Duodenal mucosa (tissue), 2 donors: ENCODE results near the gene TNFSF12.

ENCODE experiments used
- H3K27ac ChIP-seq: one replicate; pipeline ENCODE4 v1.7.0; 2013; ENCODE audit warnings: low read depth, low read length
- H3K27me3 ChIP-seq, 2 donors: one replicate each; pipeline ENCODE4 v1.7.0; 2013; ENCODE audit warnings: low read length in 2 of 2, control low read depth in 1 of 2; ENCODE audit not compliant: insufficient read depth in 2 of 2, control insufficient read depth in 1 of 2
- H3K36me3 ChIP-seq, 2 donors: one replicate each; pipeline ENCODE4 v1.7.0; 2013; ENCODE audit warnings: low read length in 2 of 2, control low read depth in 1 of 2; ENCODE audit not compliant: insufficient read depth in 2 of 2, control insufficient read depth in 1 of 2
- H3K4me1 ChIP-seq, 2 donors: one replicate each; pipeline ENCODE4 v1.7.0; 2013; ENCODE audit warnings: low read length in 2 of 2, control low read depth in 1 of 2; ENCODE audit not compliant: insufficient read depth in 2 of 2, control insufficient read depth in 1 of 2
- H3K4me3 ChIP-seq, 2 donors: one replicate each; pipeline ENCODE4 v1.7.0; 2013; ENCODE audit warnings: low read length in 2 of 2, low read depth in 1 of 2
- H3K9ac ChIP-seq, 2 donors: one replicate each; pipeline ENCODE4 v1.7.0; 2013; ENCODE audit warnings: low read length in 2 of 2, low read depth in 1 of 2
- H3K9me3 ChIP-seq, 2 donors: one replicate each; pipeline ENCODE4 v1.7.0; 2013; ENCODE audit warnings: low read length in 2 of 2, control low read depth in 1 of 2; ENCODE audit not compliant: control insufficient read depth in 1 of 2

TNFSF12 gene

GRCh38 chr17:7541074-7541621 lies 7.7 kb upstream of the TNFSF12 start:
- Histone ChIP-seq H3K27ac (no peak overlapping the region), H3K27me3 (no peaks in the 10 kb centered on the region), H3K9ac (no peak overlapping the region), H3K4me1 (no peaks in the 10 kb centered on the region), H3K9me3 (peaks cover 5 to 14% of the 10 kb centered on the region in 2 donors), H3K36me3 (no peaks in the 10 kb centered on the region), H3K4me3 (no peak overlapping the region)

DNA sequence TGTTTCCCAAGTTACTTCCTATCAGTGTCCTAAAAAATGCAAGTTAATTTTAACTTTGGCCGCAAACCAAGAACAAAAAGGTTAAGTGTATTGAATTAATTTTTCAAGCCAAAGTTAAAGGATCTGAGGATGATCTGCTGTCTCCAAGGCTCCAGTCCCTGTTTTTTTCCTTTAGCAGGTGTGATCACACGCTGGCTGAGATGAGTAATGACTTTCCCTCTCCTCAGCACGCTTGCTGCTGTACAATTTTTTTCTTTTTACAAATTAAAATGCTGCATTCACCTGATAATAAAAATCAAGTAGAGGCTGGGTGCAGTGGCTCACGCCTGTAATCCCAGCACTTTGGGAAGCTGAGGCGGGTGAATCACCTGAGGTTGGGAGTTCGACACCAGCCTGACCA lies 3.9 kb upstream of the TNFSF12 start:
- Histone ChIP-seq H3K27ac (no peak overlapping the region), H3K9ac (no peak overlapping the region), H3K4me1 (peaks cover 8 to 15% of the 10 kb centered on the region in 2 donors), H3K4me3 (no peak overlapping the region), H3K27me3 (no peaks in the 10 kb centered on the region), H3K36me3 (no peaks in the 10 kb centered on the region), H3K9me3 (no peaks in the 10 kb centered on the region)

DNA sequence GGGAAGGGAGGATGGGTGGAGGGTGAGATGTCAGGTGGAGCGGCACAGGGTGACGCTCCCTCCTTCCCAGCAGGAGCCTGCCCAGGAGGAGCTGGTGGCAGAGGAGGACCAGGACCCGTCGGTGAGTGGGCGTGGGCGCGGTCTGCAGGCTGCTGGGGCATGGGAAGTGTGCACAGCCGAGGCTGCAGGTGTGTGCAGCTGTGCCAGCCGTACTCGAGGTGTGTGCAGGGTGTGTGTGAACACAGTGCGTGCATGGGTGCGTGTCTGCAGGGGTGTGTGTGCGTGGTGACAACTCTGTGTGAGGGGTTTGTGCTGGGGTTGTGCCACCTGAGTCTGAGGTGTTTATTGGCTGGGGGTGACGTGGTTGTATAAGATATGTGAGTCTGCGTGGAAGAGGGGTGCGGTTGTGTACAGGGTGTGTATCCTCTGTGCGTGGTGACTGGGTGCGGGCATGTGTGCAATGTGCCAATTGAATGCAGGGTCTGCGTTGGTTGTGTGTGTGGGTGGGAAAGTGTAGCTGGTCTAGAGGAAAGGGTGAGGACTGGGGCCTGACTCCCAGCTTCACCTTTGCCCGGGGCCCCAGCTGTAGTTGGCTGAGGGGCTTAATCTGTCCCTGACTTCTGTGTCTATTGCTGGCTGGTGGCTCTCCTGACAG lies 670 bp downstream of the TNFSF12 start:
- Histone ChIP-seq H3K27ac (peak overlapping the region; percentile 75), H3K4me3 (peak overlapping the region; percentile 72 to 77), H3K9ac (peak overlapping the region; percentile 68 to 70), H3K27me3 (no peaks in the 10 kb centered on the region), H3K36me3 (no peaks in the 10 kb centered on the region), H3K9me3 (no peaks in the 10 kb centered on the region), H3K4me1 (peaks cover 34 to 35% of the 10 kb centered on the region in 2 donors)

DNA sequence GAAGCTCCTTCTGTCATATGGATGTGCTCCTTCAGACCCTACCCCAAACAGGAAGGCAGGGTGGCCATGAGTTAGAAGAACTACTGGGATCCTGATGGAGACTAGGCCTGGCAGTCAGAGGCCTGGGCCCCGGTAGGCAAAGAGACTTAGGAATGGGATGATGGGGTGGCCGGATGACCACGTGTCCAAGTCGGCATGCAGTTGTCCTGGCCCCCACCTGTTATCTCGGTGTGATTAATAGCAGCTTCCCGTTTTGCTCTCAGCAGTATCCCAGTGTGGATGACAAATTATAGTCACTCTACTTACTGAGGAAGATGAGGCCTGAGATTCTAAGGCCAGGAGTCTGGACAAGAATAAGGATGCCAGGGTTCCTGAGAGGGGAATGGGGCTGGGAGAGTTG lies 1.5 kb downstream of the TNFSF12 start:
- no peak overlapping the region for H3K9ac ChIP-seq
- no peaks in the 10 kb centered on the region for H3K9me3 ChIP-seq
- H3K4me3 ChIP-seq = no peak overlapping the region
- H3K4me1 ChIP-seq = peaks cover 34 to 35% of the 10 kb centered on the region in 2 donors
- H3K36me3 ChIP-seq = no peaks in the 10 kb centered on the region
- no peak overlapping the region for H3K27ac ChIP-seq
- H3K27me3 ChIP-seq = no peaks in the 10 kb centered on the region

DNA sequence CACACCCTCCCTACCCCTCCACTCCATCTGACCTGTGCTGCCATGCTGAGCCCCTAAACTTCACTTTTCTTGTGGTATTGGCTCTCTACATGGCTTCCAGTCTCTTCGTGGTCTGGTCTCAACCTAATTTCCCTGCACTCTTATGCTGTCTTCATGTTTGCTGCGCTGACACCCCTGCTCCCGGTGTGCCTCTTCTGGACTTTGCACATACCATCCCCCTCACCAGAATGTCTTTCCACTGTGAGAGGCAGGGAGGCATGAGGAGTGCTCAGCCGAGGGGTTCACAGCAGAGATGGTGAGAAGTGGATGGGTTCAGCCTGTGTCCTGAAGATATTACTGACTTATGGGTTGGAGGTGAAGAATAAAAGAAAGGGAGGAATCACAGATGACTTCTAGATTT lies 2.5 kb downstream of the TNFSF12 start:
- H3K27ac ChIP-seq = no peak overlapping the region
- no peaks in the 10 kb centered on the region for H3K9me3 ChIP-seq
- H3K27me3 ChIP-seq = no peaks in the 10 kb centered on the region
- H3K4me1 ChIP-seq = peaks cover 34 to 37% of the 10 kb centered on the region in 2 donors
- H3K36me3 ChIP-seq = no peaks in the 10 kb centered on the region
- H3K9ac ChIP-seq = no peak overlapping the region
- no peak overlapping the region for H3K4me3 ChIP-seq

DNA sequence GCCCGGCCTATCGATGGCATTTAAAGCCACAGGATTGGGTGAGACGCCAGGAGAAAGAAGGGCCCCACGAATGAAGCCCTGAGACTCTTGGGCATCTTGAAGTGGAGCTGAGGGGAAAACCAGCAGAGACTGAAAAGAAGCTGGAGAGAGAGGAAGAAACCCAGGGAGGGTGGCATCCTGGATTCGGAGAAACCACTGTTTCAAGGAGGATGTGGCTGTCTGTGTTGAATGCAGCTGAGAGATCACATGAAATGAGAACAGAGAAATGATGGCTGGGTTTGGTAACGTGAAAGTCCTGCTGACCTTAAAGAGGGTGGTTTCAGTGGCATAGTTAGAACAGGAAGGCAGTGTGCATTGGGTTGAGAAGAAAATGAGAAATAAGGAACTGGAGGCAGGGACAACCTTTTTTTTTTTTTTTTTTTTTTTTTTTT lies 3.8 kb downstream of the TNFSF12 start:
- H3K27ac ChIP-seq = no peak overlapping the region
- H3K4me1 ChIP-seq = peaks cover 39 to 48% of the 10 kb centered on the region in 2 donors
- H3K4me3 ChIP-seq = no peak overlapping the region
- H3K9ac ChIP-seq = peak overlapping the region in 1 of 2 donors; percentile 10
- H3K9me3 ChIP-seq = no peaks in the 10 kb centered on the region
- H3K27me3 ChIP-seq = no peaks in the 10 kb centered on the region
- no peaks in the 10 kb centered on the region for H3K36me3 ChIP-seq

DNA sequence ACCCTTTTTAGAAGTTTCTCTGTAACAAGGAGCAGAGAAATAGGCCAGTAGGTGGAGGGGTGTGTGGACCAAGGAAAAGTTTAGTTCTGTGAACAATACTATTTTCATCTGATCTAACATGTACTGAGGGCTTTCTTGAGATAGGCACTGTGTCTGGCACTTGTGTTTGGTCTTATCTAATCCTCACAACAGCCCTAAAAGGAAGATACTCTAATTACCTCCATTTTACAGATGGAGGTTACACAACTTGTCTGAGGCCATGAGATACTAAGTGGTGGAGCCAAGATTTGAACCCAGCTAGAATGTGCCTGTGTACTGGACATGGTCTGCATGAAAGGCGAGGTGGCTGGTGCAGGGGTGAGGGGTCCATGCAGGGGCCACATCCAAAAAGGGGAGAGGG lies 4.5 kb downstream of the TNFSF12 start:
- peaks cover 44 to 53% of the 10 kb centered on the region in 2 donors for H3K4me1 ChIP-seq
- H3K27me3 ChIP-seq = no peaks in the 10 kb centered on the region
- H3K9ac ChIP-seq = no peak overlapping the region
- no peak overlapping the region for H3K27ac ChIP-seq
- no peaks in the 10 kb centered on the region for H3K36me3 ChIP-seq
- H3K4me3 ChIP-seq = no peak overlapping the region
- H3K9me3 ChIP-seq = no peaks in the 10 kb centered on the region

DNA sequence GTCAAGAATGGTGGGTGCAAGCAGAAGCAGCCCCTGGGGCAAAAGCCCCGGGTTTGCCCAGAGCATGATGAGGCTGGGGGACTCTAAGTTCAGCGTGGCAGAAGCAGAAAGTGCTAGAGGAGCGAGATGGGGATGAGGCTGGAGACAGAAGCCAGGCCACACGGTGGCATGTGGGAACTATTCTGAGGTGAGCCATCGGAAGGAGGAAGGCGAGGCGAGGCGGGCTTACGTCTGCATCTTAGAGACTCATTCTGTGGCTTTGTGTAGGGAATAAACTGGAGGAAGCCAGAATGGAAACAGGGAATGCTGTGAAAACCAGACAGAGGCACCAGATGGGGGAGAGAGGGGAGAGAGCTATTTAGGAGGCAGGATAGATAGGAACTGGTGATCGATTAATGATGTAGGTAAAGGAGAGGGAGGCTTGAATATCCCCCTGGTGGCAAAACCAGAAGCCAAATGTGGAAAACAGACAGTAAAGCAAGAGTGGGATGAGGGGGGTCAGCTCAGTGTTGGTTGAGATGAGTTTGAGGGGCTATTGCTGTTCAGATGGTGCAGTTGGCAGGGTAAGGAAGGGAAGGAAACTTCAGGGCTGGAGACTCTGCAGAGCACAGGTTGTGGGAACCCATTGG lies 6.6 kb downstream of the TNFSF12 start:
- H3K9me3 ChIP-seq = no peaks in the 10 kb centered on the region
- no peak overlapping the region for H3K9ac ChIP-seq
- no peak overlapping the region for H3K4me3 ChIP-seq
- H3K27ac ChIP-seq = no peak overlapping the region
- peaks cover 49 to 54% of the 10 kb centered on the region in 2 donors for H3K4me1 ChIP-seq
- H3K36me3 ChIP-seq = no peaks in the 10 kb centered on the region
- no peaks in the 10 kb centered on the region for H3K27me3 ChIP-seq

DNA sequence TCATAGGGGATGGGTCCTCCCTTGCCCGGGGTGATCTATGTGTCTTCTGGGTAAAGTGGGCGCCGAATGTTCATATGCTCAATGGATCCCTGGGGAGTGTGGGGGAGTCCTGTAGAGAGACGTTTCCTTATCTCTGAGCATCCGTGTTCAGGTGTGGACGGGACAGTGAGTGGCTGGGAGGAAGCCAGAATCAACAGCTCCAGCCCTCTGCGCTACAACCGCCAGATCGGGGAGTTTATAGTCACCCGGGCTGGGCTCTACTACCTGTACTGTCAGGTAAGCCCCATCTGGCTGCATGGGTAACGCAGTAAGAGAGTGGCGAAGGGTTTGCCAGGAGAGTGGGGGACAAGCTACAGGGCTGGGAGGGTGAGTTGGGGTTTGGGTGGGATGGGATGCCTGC lies 7.8 kb downstream of the TNFSF12 start:
- Histone ChIP-seq H3K27ac (peak overlapping the region; percentile 87), H3K27me3 (no peaks in the 10 kb centered on the region), H3K36me3 (no peaks in the 10 kb centered on the region), H3K4me3 (peak overlapping the region; percentile 69 to 71), H3K4me1 (peaks cover 42 to 52% of the 10 kb centered on the region in 2 donors), H3K9me3 (no peaks in the 10 kb centered on the region), H3K9ac (peak overlapping the region; percentile 71 to 83)

DNA sequence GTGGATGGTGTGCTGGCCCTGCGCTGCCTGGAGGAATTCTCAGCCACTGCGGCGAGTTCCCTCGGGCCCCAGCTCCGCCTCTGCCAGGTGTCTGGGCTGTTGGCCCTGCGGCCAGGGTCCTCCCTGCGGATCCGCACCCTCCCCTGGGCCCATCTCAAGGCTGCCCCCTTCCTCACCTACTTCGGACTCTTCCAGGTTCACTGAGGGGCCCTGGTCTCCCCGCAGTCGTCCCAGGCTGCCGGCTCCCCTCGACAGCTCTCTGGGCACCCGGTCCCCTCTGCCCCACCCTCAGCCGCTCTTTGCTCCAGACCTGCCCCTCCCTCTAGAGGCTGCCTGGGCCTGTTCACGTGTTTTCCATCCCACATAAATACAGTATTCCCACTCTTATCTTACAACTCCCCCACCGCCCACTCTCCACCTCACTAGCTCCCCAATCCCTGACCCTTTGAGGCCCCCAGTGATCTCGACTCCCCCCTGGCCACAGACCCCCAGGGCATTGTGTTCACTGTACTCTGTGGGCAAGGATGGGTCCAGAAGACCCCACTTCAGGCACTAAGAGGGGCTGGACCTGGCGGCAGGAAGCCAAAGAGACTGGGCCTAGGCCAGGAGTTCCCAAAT lies 8.4 kb downstream of the TNFSF12 start:
- H3K27me3 ChIP-seq = no peaks in the 10 kb centered on the region
- H3K4me3 ChIP-seq = peak overlapping the region; percentile 69 to 71
- H3K4me1 ChIP-seq = peaks cover 42 to 50% of the 10 kb centered on the region in 2 donors
- no peaks in the 10 kb centered on the region for H3K36me3 ChIP-seq
- peak overlapping the region; percentile 71 to 83 for H3K9ac ChIP-seq
- no peaks in the 10 kb centered on the region for H3K9me3 ChIP-seq
- peak overlapping the region; percentile 87 for H3K27ac ChIP-seq
